ENCODE results near the gene NPTN.

The NPTN gene

DNA sequence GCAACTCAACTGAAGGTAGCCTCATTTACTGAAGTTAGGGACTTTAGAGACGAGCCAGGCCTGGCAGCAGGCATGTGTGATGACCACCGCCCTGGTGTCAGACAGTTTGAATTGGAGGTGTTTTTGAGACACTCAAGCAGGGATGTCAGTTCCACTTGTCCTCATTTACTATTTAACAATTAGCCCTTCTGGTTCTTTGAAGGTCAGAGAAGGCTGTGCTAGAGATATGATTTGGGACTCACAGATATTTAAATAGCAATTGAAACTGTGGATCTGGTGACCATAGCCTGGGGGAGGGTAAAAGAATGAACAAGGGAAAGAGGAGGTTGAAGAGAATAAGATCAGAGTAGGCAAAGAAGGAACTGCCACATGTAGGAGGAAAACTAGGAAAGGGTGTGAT, 115.6 kb downstream of the NPTN start:
- DNase-seq: no peak

- DNase-seq: no peak
Measured at GRCh38 chr15:73515527-73515926, 117.7 kb downstream of the NPTN start.

Data from NCI-H774 (cell line).